Stomach (tissue), 9 donors: ENCODE results near the gene MRC1. TPM values are rescaled to one million over a fixed set of nuclear protein-coding genes. Genes with fewer than 3 reads are reported as not detected.

Experiments used
- DNase-seq, 2 donors: peaks; one replicate each; pipeline versions ENCODE4 v3.0.0 to v3.0.0-alpha.2; 2013 to 2019
- H3K27ac ChIP-seq, 5 donors: fragments of 200-600 bp in 4 of 5; sonication (generic) in 4 of 5; one replicate each; pipeline ENCODE4 v1.5.1; 2013 to 2019; ENCODE audit warnings: mild to moderate bottlenecking in 1 of 5, moderate library complexity in 1 of 5
- H3K27me3 ChIP-seq, 3 donors: fragments of 200-600 bp; sonication (generic); one replicate each; pipeline ENCODE4 v1.5.1; 2017 to 2019; ENCODE audit warnings: mixed run types in 1 of 3
- H3K36me3 ChIP-seq, 4 donors: fragments of 200-600 bp; sonication (generic); 1 replicate in 3 of 4; 2 replicates in 1 of 4; pipeline ENCODE4 v1.5.1; 2016 to 2019
- H3K4me1 ChIP-seq, 4 donors: fragments of 200-600 bp; sonication (generic); one replicate each; pipeline ENCODE4 v1.5.1; 2016 to 2019
- H3K4me3 ChIP-seq, 4 donors: fragments of 200-600 bp; sonication (generic) in 3 of 4; one replicate each; pipeline ENCODE4 v1.5.1; 2016 to 2019; ENCODE audit warnings: mild to moderate bottlenecking in 1 of 4
- H3K9me3 ChIP-seq, 4 donors: fragments of 200-600 bp; sonication (generic); one replicate each; pipeline ENCODE4 v1.5.1; 2016 to 2019
- CTCF ChIP-seq, 7 experiments: fragments of 450-650 bp in 4 of 7; fragments of 200-600 bp in 3 of 7; sonication (generic) in 3 of 7; IDR thresholded peaks; one replicate each; pipeline ENCODE4 v1.5.1; 2016 to 2019; ENCODE audit warnings: antibody characterized with exemption in 7 of 7, control low read depth in 2 of 7, mild to moderate bottlenecking in 1 of 7
- EP300 ChIP-seq: sonication (generic); formaldehyde crosslinking; IDR thresholded peaks from one replicate; pipeline ENCODE4 v1.6.1; 2017; ENCODE audit warnings: antibody characterized with exemption
- POLR2A ChIP-seq, 4 donors: fragments of 450-650 bp; IDR thresholded peaks; one replicate each; pipeline ENCODE4 v1.6.1; 2016; ENCODE audit warnings: antibody characterized with exemption in 4 of 4, control low read depth in 2 of 4, mild to moderate bottlenecking in 1 of 4, moderate library complexity in 1 of 4
- POLR2AphosphoS5 ChIP-seq, 3 donors: sonication (generic); formaldehyde crosslinking; IDR thresholded peaks; one replicate each; pipeline ENCODE4 v1.6.1; 2016; ENCODE audit warnings: antibody characterized with exemption in 3 of 3
- WGBS, 5 donors: extraction: QIAGEN DNeasy Blood & Tissue Kit in 3 of 5; methylation state at CpG; one replicate each; pipeline versions ENCODE4 v1.1.5 to v1.1.7; 2013 to 2018; 5-methylcytosine and 5-hydroxymethylcytosine counted together
- intact Hi-C: fragments of 100-400 bp; cut with DNase I; formaldehyde crosslinking; loops from one replicate; pipeline ENCODE4 v1.15.1; 2023; ENCODE audit warnings: low total_unique reads
- polyA plus RNA-seq, 3 donors: library from polyadenylated mRNA; stranded (reverse); fragments of 200-250 nt; gene quantifications; one replicate each; pipeline ENCODE4 v1.2.3, GENCODE V29; 2013
- total RNA-seq, 5 donors: library from RNA; depleted of rRNA; stranded (reverse); fragments of >200 nt; gene quantifications; one replicate each; pipeline versions ENCODE4 v1.1.0 to v1.2.3, GENCODE V29; 2014 to 2016
- donor health status: healthy with polysubstance abuse.
- donor health status: Bipolar disorder and iron deficiency.
- donor health status: healthy.

MRC1 gene
- total and polyA plus RNA-seq, 8 donors = 1.9 to 50.3 (median 7.5) TPM

GRCh38 chr10:17768496-17768895 lies 40.7 kb upstream of the MRC1 start:
- no peaks in the 10 kb centered on the region for H3K4me1 ChIP-seq
- H3K27ac ChIP-seq = no peak overlapping the region
- H3K27me3 ChIP-seq = no peaks in the 10 kb centered on the region
- H3K36me3 ChIP-seq = no peaks in the 10 kb centered on the region
- intact Hi-C loops = no loop called here
- DNase-seq = no peak
- no peaks in the 10 kb centered on the region for H3K9me3 ChIP-seq
- no peak overlapping the region for H3K4me3 ChIP-seq
- TF ChIP-seq POLR2A (IDR thresholded peaks at IDR 0.05) = no peak
- TF ChIP-seq POLR2AphosphoS5 (IDR thresholded peaks at IDR 0.05) = no peak
- TF ChIP-seq CTCF (IDR thresholded peaks at IDR 0.05) = no peak
- WGBS, 5 donors = 84 to 92% (median 90%) methylated on average over 5 of the region's 5 CpGs

DNA sequence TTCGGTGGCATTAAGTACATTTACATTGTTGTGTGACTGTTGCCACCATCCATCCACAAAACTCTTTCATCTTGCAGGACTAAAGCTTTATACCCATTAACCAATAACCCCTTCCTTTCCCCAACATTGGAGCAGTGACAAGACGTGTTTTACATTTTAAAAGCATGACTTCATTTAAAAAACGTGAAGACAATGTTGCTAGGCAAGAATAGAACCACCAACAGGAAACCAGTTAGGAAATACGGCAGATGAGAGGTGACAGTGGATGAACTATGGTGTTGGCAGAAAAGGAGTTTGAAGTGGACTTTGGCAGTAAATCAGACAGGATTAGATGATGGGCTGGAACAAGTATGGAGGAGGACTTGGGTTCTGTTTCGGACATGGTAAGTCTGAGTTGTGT lies 40.2 kb upstream of the MRC1 start:
- 63 to 78% (median 66%) methylated on average over 5 of the region's 5 CpGs for WGBS, 5 donors
- Histone ChIP-seq H3K27ac (no peak overlapping the region), H3K4me1 (no peaks in the 10 kb centered on the region), H3K36me3 (no peaks in the 10 kb centered on the region), H3K9me3 (no peaks in the 10 kb centered on the region), H3K27me3 (no peaks in the 10 kb centered on the region), H3K4me3 (no peak overlapping the region)
- intact Hi-C loops = no loop called here
- TF ChIP-seq EP300 (no peak), CTCF (IDR thresholded peaks at IDR 0.05) (no peak), POLR2A (IDR thresholded peaks at IDR 0.05) (no peak), POLR2AphosphoS5 (IDR thresholded peaks at IDR 0.05) (no peak)
- DNase-seq = no peak

DNA sequence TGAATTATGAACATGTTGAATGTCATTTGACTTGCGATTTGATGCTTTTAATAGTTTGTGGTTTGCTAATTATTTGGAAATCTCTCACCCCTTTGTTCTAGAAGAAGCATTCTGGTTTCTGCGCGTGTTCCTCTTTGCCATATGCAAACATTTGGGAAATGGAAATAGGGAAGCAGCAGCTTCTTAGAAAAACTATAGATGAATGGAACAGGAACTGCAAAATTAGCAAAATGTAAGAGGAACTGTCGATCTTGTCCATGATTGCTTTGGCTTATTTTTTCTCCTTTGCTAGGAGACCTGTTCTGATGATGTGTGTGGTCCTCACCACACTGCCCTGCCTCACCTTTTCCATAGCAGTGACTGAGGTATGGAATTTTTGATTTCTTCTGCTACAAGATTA lies 38.1 kb upstream of the MRC1 start:
- H3K9me3 ChIP-seq = no peaks in the 10 kb centered on the region
- 76 to 83% (median 82%) methylated on average over 4 of the region's 4 CpGs for WGBS, 5 donors
- TF ChIP-seq POLR2A (IDR thresholded peaks at IDR 0.05) = no peak
- no peak for TF ChIP-seq EP300
- TF ChIP-seq POLR2AphosphoS5 (IDR thresholded peaks at IDR 0.05) = no peak
- H3K4me1 ChIP-seq = no peaks in the 10 kb centered on the region
- no peak for DNase-seq
- no peak overlapping the region for H3K27ac ChIP-seq
- H3K36me3 ChIP-seq = no peaks in the 10 kb centered on the region
- intact Hi-C loops = no loop called here
- H3K4me3 ChIP-seq = no peak overlapping the region
- H3K27me3 ChIP-seq = no peaks in the 10 kb centered on the region

- TF ChIP-seq EP300 (no peak), POLR2A (IDR thresholded peaks at IDR 0.05) (no peak), CTCF (IDR thresholded peaks at IDR 0.05) (no peak), POLR2AphosphoS5 (IDR thresholded peaks at IDR 0.05) (no peak)
- Histone ChIP-seq H3K27ac (no peak overlapping the region), H3K9me3 (no peaks in the 10 kb centered on the region), H3K36me3 (no peaks in the 10 kb centered on the region), H3K4me3 (no peak overlapping the region), H3K27me3 (no peaks in the 10 kb centered on the region), H3K4me1 (peaks cover 0 to 21% (median 9%) of the 10 kb centered on the region in 4 donors)
- WGBS, 5 donors = 47 to 63% (median 56%) methylated on average over 4 of the region's 4 CpGs
- peak in 1 of 2 donors; percentile 39 for DNase-seq
- intact Hi-C loops = no loop called here
These were observed 29.4 kb upstream of the MRC1 start for GRCh38 chr10:17779784-17780183.

DNA sequence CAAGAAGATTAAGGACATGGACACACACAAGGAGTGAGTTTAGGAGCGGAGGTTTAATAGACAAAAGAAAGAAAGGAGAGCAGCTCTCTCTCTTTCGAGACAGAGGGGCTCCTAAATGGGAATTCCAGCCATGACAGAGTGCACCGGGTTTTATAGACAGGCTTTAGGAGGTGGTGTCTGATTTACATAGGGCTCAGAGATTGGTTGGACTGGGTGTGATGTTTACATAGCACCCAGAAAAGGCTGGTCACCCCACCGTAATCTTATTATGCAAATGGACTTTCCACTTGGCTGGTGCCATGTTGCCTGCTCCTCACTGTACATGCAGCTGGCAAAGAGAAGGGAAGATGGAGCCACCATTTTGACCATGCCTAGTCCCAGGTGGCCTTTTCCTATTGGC lies 28.4 kb upstream of the MRC1 start:
- Histone ChIP-seq H3K4me3 (no peak overlapping the region), H3K9me3 (no peaks in the 10 kb centered on the region), H3K4me1 (peaks cover 0 to 23% (median 9%) of the 10 kb centered on the region in 4 donors), H3K27ac (no peak overlapping the region), H3K27me3 (no peaks in the 10 kb centered on the region), H3K36me3 (no peaks in the 10 kb centered on the region)
- TF ChIP-seq POLR2AphosphoS5 (IDR thresholded peaks at IDR 0.05) = no peak
- TF ChIP-seq EP300 = no peak
- no peak for TF ChIP-seq POLR2A (IDR thresholded peaks at IDR 0.05)
- no peak for TF ChIP-seq CTCF (IDR thresholded peaks at IDR 0.05)
- 82 to 95% (median 93%) methylated on average over 4 of the region's 4 CpGs for WGBS, 5 donors
- no peak for DNase-seq
- intact Hi-C loops = no loop called here
